AG04450 (cell line): ENCODE data around the gene MAP2. TPM values are rescaled to one million over a fixed set of nuclear protein-coding genes. Genes with fewer than 3 reads are reported as not detected.

Experiments used
- CTCF ChIA-PET: fragments of 300-600, 350-600 bp; formaldehyde crosslinking; extraction: SDS; loops from one replicate; lab custom pipeline; 2022; ENCODE audit warnings: antibody characterized with exemption, inconsistent platforms; lab: Charles Lee
- POLR2A ChIA-PET: fragments of 350-600 bp; formaldehyde crosslinking; extraction: SDS; loops from one replicate; lab custom pipeline; 2021; ENCODE audit warnings: antibody characterized with exemption, inconsistent platforms; lab: Yijun Ruan, JAX
- DNase-seq: peaks from one replicate; pipeline ENCODE4 v3.0.0-alpha.2; 2011; ENCODE audit warnings: low read depth, low spot score
- H3K27ac ChIP-seq: one replicate; pipeline ENCODE4 v1.5.1; 2012; ENCODE audit warnings: low read depth, low read length, control low read depth
- H3K27me3 ChIP-seq: one replicate; pipeline ENCODE4 v1.6.0; 2012; ENCODE audit warnings: low read length; ENCODE audit not compliant: control insufficient read depth, insufficient read depth
- H3K4me3 ChIP-seq: 2 replicates; pipeline ENCODE4 v1.5.1; 2011; ENCODE audit warnings: mild to moderate bottlenecking, low read depth, low read length, control low read depth
- H3K9me3 ChIP-seq: 2 replicates; pipeline ENCODE4 v1.5.1; 2012; ENCODE audit warnings: low read length; ENCODE audit not compliant: control insufficient read depth, insufficient read depth
- polyA plus RNA-seq: library from polyadenylated mRNA; depleted of rRNA; stranded (reverse); fragments of >200 nt; gene quantifications from 2 replicates; pipeline ENCODE4 v1.2.3, GENCODE V29; 2011
- TF ChIP-seq, protein P1 (sequence below): IDR thresholded peaks from 2 replicates; pipeline ENCODE4 v1.5.1; 2011; ENCODE audit warnings: low read depth, low read length, control low read depth, inconsistent platforms

Gene MAP2
- polyA plus RNA-seq, 1 experiment: 0.69 TPM

DNA sequence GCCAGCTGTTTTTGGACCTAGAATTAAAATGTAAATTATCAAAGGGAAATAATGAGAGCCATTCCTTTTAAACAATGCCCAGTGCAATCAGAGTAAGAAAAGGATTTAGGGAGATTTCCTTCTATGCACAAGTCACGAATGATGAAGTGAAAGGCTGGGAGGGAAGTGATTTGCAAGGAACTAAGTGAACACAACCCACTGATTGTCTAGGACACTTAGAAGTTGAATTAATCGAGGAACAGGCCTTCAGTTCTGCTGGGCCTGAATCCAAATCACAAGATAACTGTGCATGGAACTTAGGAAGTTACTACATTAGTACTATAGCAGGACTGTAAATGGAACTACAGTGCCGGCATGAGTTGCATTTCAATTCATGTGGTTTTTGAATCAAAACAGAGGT, 17.7 kb downstream of the MAP2 start:
- ChIA-PET POLR2A (no interaction called here), CTCF (interaction anchor here (1.0 kb wide), 1 partner anchor 17 kb away, joined by 4 read pairs; no protein-coding TSS in a partner anchor)
- Histone ChIP-seq H3K9me3 (no peaks in the 10 kb centered on the region), H3K27me3 (no peaks in the 10 kb centered on the region), H3K27ac (no peak overlapping the region), H3K4me3 (no peak overlapping the region)
- DNase-seq: no peak
- TF ChIP-seq, protein P1, sequence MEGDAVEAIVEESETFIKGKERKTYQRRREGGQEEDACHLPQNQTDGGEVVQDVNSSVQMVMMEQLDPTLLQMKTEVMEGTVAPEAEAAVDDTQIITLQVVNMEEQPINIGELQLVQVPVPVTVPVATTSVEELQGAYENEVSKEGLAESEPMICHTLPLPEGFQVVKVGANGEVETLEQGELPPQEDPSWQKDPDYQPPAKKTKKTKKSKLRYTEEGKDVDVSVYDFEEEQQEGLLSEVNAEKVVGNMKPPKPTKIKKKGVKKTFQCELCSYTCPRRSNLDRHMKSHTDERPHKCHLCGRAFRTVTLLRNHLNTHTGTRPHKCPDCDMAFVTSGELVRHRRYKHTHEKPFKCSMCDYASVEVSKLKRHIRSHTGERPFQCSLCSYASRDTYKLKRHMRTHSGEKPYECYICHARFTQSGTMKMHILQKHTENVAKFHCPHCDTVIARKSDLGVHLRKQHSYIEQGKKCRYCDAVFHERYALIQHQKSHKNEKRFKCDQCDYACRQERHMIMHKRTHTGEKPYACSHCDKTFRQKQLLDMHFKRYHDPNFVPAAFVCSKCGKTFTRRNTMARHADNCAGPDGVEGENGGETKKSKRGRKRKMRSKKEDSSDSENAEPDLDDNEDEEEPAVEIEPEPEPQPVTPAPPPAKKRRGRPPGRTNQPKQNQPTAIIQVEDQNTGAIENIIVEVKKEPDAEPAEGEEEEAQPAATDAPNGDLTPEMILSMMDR: no peak

DNA sequence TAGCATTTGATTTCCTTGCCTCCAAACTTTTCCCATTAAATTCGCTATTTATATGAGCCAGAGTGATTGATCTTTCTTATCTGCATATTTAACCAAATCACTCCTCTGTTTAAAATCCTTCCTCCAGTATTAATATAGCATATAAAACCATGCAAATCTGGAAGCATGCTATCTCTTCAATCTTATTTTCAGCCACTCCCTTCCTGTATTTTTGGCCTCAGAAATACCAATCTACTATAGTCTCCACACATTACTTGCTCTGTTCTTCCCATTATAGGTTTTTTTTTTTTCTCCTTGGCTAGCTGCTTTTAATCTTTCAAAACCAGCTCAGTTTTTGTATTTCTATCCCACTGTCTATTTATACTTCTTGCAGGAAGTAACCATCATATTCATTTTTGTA, 19.1 kb downstream of the MAP2 start:
- CTCF ChIA-PET: interaction anchor here (1.2 kb wide), 2 partner anchors 17 to 19 kb away, joined by 4 to 5 read pairs; partner anchors contain the start of gene MAP2
- DNase-seq: no peak
- TF ChIP-seq, protein P1: no peak
- POLR2A ChIA-PET: interaction anchor here (0.5 kb wide), 1 partner anchor 36 kb away, joined by 9 read pairs; no protein-coding TSS in a partner anchor
- Histone ChIP-seq H3K9me3 (no peaks in the 10 kb centered on the region), H3K27ac (no peak overlapping the region), H3K4me3 (no peak overlapping the region), H3K27me3 (no peaks in the 10 kb centered on the region)

DNA sequence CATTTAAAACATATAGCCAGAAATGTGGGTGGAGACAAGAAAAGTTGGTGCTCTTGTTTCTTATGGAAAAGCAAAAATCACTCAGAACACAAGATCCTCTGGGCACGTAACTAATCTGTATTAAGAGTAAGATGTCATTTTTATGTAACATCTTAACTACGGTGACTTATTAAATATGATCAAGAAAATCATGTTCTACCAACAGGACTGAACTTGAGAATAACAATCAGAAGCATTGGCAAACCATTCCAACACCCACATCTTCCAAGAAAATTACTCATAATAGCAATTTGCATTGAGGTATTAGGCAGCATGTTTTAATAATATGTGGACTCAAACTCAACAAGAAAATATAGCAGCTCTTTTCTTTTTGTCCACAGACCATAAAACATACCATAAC, 21.6 kb downstream of the MAP2 start:
- Histone ChIP-seq H3K9me3 (no peaks in the 10 kb centered on the region), H3K4me3 (no peak overlapping the region), H3K27ac (no peak overlapping the region), H3K27me3 (no peaks in the 10 kb centered on the region)
- CTCF ChIA-PET: interaction anchor here (0.6 kb wide), 1 partner anchor 516 kb away, joined by 4 read pairs; no protein-coding TSS in a partner anchor
- POLR2A ChIA-PET: no interaction called here
- DNase-seq: no peak
- TF ChIP-seq, protein P1: no peak

DNA sequence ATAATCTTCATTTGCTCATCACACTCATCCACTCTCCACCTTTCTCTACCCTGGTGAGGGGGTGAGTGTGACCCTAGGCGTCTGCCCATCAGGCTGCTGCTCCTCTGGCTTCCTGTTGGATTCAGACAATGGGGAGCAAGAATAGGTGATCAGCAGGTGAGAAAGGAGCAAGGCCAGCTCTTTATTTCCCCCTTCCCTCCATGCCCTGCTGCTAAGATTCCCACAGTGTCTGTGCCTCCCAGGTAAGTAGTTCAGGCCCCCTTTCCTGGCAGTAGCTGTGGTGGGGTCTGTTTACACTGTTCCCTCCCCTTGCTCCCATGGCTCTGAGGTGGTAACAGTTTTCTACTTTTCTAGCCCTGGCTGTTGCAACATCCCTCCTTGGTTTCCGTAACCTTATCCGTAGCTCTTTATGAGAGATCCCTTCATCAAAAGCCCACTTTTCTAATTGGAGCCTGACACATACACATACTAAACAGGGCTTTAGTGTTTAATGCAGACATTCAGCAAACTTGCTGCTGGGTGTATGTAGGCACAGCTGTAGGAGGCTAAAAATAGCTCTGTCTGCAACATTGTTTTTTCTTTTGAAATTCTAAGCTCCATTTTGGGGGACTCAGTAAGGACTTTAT, 27.5 kb downstream of the MAP2 start:
- POLR2A ChIA-PET: no interaction called here

DNA sequence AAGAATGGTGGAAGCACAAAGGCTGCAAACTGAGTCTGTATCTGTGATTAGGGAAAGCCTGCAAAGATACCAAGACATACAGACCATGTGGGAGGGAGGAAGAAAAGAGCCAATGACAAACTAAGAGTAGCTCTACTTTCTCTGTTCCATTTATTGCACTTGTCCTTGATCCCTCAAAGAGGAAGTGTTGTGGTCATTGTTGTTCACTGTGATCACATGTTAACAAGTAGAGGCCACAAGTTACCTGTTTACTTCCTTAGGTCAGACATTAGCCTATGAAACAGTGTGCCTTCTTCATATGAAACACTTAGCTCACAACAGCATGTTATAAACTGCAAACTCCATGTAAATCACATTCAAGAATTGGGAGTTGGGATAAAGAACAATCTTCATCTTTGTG, 32.6 kb downstream of the MAP2 start:
- Histone ChIP-seq H3K27me3 (no peaks in the 10 kb centered on the region), H3K4me3 (no peak overlapping the region), H3K27ac (no peak overlapping the region), H3K9me3 (no peaks in the 10 kb centered on the region)
- ChIA-PET POLR2A (no interaction called here), CTCF (interaction anchor here (4.0 kb wide), 1 partner anchor 31 kb away, joined by 18 read pairs; the partner anchor contains the start of gene MAP2)
- DNase-seq: no peak
- TF ChIP-seq, protein P1: no peak

More for the DNA sequence above, 27.5 kb downstream of the MAP2 start:
- H3K27me3 ChIP-seq: no peaks in the 10 kb centered on the region
- H3K9me3 ChIP-seq: no peaks in the 10 kb centered on the region
- TF ChIP-seq, protein P1: no peak
- no peak overlapping the region for H3K4me3 ChIP-seq
- CTCF ChIA-PET: no interaction called here
- no peak for DNase-seq
- no peak overlapping the region for H3K27ac ChIP-seq
